GM06990 (cell line): ENCODE data around the gene CEP162.
"Not testable (repeated sequence)": the region's sequence is repeated elsewhere in the genome, so short reads cannot be mapped to it uniquely, and the experiment has no call there.

Source experiments
- DNase-seq: peaks from one replicate; pipeline ENCODE4 v3.0.0-alpha.2; 2011; ENCODE audit not compliant: insufficient read length; ENCODE audit errors: extremely low read depth
- H3K27me3 ChIP-seq: replicated peaks from 2 replicates; pipeline ENCODE4 v1.6.0; 2011; ENCODE audit warnings: low read length; ENCODE audit not compliant: control insufficient read depth, insufficient read depth
- H3K36me3 ChIP-seq: 2 replicates; pipeline ENCODE4 v1.5.1; 2011; ENCODE audit warnings: low read length; ENCODE audit not compliant: control insufficient read depth, insufficient read depth
- H3K4me3 ChIP-seq: replicated peaks from 2 replicates; pipeline ENCODE4 v1.5.1; 2011; ENCODE audit warnings: low read depth, mild to moderate bottlenecking, control low read depth, low read length
- CTCF ChIP-seq: IDR thresholded peaks from 2 replicates; pipeline ENCODE4 v1.5.1; 2011; ENCODE audit warnings: low read length, control low read depth, mild to moderate bottlenecking, inconsistent platforms; ENCODE audit not compliant: insufficient read depth, poor library complexity, severe bottlenecking

Gene CEP162

DNA sequence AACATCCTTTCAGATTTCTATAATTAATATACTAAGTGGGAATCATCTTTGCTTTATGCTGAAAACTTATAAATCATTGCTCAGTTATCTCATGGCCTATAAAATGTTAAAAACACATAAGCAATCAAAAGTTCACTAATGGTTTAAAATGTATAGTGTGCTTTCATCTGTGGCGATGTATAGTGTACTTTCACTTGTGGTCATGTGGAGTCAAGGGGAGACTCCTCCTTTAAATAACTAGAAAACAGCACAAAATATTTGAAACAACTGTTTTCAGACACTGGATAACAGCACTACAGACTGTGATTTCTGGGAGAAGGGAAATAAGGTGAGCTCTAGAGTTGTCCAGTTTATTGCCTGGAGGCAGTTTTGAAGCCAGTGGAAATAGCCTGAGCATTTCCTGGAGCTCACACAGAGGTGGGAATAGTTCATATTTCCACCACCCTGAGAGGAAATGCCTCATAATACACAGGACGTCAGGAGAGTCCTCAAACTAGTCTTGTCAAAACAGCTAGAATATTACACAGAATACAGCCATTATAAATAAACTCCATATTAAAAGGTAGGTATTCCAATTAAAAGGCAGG is 89.4 kb downstream of the CEP162 start:
- no peaks in the 10 kb centered on the region for H3K27me3 ChIP-seq
- DNase-seq: no peak

GRCh38 chr6:84137051-84137375 is 90.4 kb downstream of the CEP162 start:
- Histone ChIP-seq H3K4me3 (no peak overlapping the region), H3K36me3 (no peaks in the 10 kb centered on the region), H3K27me3 (no peaks in the 10 kb centered on the region)
- no peak for DNase-seq
- TF ChIP-seq CTCF: no peak

More for the DNA sequence above, 89.4 kb downstream of the CEP162 start:
- no peaks in the 10 kb centered on the region for H3K36me3 ChIP-seq
- TF ChIP-seq CTCF: no peak
- H3K4me3 ChIP-seq: no peak overlapping the region

GRCh38 chr6:84136364-84137050 is 90.9 kb downstream of the CEP162 start:
- no peak for TF ChIP-seq CTCF
- Histone ChIP-seq H3K27me3 (no peaks in the 10 kb centered on the region), H3K36me3 (no peaks in the 10 kb centered on the region), H3K4me3 (no peak overlapping the region)
- no peak for DNase-seq

- DNase-seq: no peak
- no peak for TF ChIP-seq CTCF
Measured at GRCh38 chr6:84135291-84135690, 92.2 kb downstream of the CEP162 start.

DNA sequence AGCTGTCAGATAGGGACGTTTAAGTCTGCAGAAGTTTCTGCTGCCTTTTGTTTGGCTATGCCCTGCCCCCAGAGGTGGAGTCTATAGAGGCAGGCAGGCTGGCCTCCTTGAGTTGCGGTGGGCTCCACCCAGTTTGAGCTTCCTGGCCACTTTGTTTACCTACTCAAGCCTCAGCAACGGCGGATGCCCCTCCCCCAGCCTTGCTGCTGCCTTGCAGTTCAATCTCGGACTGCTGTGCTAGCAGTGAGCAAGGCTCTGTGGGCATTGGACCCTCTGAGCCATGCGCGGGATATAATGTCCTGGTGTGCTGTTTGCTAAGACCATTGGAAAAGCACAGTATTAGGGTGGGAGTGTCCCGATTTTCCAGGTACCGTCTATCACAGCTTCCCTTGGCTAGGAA is 94.1 kb downstream of the CEP162 start:
- not testable (repeated sequence) for DNase-seq, H3K36me3 ChIP-seq, H3K4me3 ChIP-seq, H3K27me3 ChIP-seq

More at GRCh38 chr6:84135291-84135690, 92.2 kb downstream of the CEP162 start:
- no peaks in the 10 kb centered on the region for H3K27me3 ChIP-seq
- H3K4me3 ChIP-seq: no peak overlapping the region
- H3K36me3 ChIP-seq: no peaks in the 10 kb centered on the region

GRCh38 chr6:84129588-84129987 is 97.9 kb downstream of the CEP162 start:
- not testable (repeated sequence) for H3K27me3 ChIP-seq, H3K4me3 ChIP-seq, H3K36me3 ChIP-seq, DNase-seq

GRCh38 chr6:84123186-84123585 is 104.3 kb downstream of the CEP162 start:
- no peak for DNase-seq
- no peaks in the 10 kb centered on the region for H3K27me3 ChIP-seq
- TF ChIP-seq CTCF: no peak
- no peaks in the 10 kb centered on the region for H3K36me3 ChIP-seq
- H3K4me3 ChIP-seq: no peak overlapping the region
